Caco-2 (cell line): Measurements from ENCODE around the gene SPECC1L. TPM values are rescaled to one million over a fixed set of nuclear protein-coding genes. Genes with fewer than 3 reads are reported as not detected.
"Not testable (repeated sequence)": the region's sequence is repeated elsewhere in the genome, so short reads cannot be mapped to it uniquely, and the experiment has no call there.

Experiments
- BruUV-seq: library from RNA; stranded (reverse); fragments of 400-500 nt; replicated peaks from 2 replicates; lab custom pipeline; 2021; lab: Mats Ljungman, UMichigan
- CTCF ChIA-PET: fragments of 300-600 bp; sonication (Branson Sonifier 250); formaldehyde crosslinking; loops from one replicate; lab custom pipeline; 2022; ENCODE audit warnings: antibody characterized with exemption; lab: Charles Lee
- POLR2A ChIA-PET: fragments of 300-600 bp; sonication (Branson Sonifier 250); formaldehyde crosslinking; loops from one replicate; lab custom pipeline; 2022; ENCODE audit warnings: antibody characterized with exemption; lab: Charles Lee
- DNase-seq, 2 experiments: peaks; one replicate each; pipeline versions ENCODE4 v3.0.0 to v3.0.0-alpha.2; 2020 to 2022
- H3K27me3 ChIP-seq: replicated peaks from 2 replicates; pipeline ENCODE4 v1.6.0; 2011; ENCODE audit warnings: low read length; ENCODE audit not compliant: control insufficient read depth, insufficient read depth
- H3K36me3 ChIP-seq: 2 replicates; pipeline ENCODE4 v1.5.1; 2011; ENCODE audit warnings: low read length; ENCODE audit not compliant: control insufficient read depth, insufficient read depth
- H3K4me1 ChIP-seq: fragments of 250-450 bp; sonication (Bioruptor Pico); 2 replicates; pipeline ENCODE4 v1.5.1; 2020; ENCODE audit warnings: mild to moderate bottlenecking
- H3K4me3 ChIP-seq: 2 replicates; pipeline ENCODE4 v1.5.1; 2011; ENCODE audit warnings: low read depth, mild to moderate bottlenecking, control low read depth, low read length
- H3K9me3 ChIP-seq: fragments of 250-450 bp; sonication (Bioruptor Pico); 2 replicates; pipeline ENCODE4 v1.5.1; 2020; ENCODE audit warnings: mild to moderate bottlenecking, moderate library complexity
- H3K27ac Mint-ChIP-seq: one replicate; pipeline ENCODE4 v1.8.0; 2022; ENCODE audit warnings: mixed read lengths; ENCODE audit not compliant: unreplicated experiment
- H3K27me3 Mint-ChIP-seq: one replicate; pipeline ENCODE4 v1.8.0; 2022; ENCODE audit warnings: mixed read lengths; ENCODE audit not compliant: insufficient read depth, unreplicated experiment
- H3K36me3 Mint-ChIP-seq: one replicate; pipeline ENCODE4 v1.8.0; 2022; ENCODE audit warnings: mild to moderate bottlenecking, mixed read lengths; ENCODE audit not compliant: insufficient read depth, unreplicated experiment
- H3K4me1 Mint-ChIP-seq: one replicate; pipeline ENCODE4 v1.8.0; 2022; ENCODE audit warnings: low read depth, mixed read lengths; ENCODE audit not compliant: unreplicated experiment
- H3K4me3 Mint-ChIP-seq: one replicate; pipeline ENCODE4 v1.8.0; 2022; ENCODE audit warnings: mild to moderate bottlenecking, moderate library complexity, mixed read lengths; ENCODE audit not compliant: unreplicated experiment
- H3K9me3 Mint-ChIP-seq: one replicate; pipeline ENCODE4 v1.8.0; 2022; ENCODE audit warnings: mixed read lengths; ENCODE audit not compliant: unreplicated experiment
- CTCF ChIP-seq, 2 experiments: fragments of 200-600 bp in 1 of 2; IDR thresholded peaks; 1 replicate in 1 of 2; 2 replicates in 1 of 2; pipeline versions ENCODE4 v1.5.1 to v1.8.0; 2011 to 2022; ENCODE audit warnings: antibody characterized with exemption in 1 of 2, control low read depth in 1 of 2, inconsistent platforms in 1 of 2, low read depth in 1 of 2, low read length in 1 of 2, mild to moderate bottlenecking in 1 of 2, moderate library complexity in 1 of 2; ENCODE audit not compliant: insufficient read depth in 1 of 2, severe bottlenecking in 1 of 2, unreplicated experiment in 1 of 2
- intact Hi-C: fragments of 100-400 bp; cut with micrococcal nuclease; formaldehyde crosslinking; loops from one replicate; pipeline ENCODE4 v1.10.0; 2022; ENCODE audit not compliant: unreplicated experiment
- total RNA-seq: library from RNA; stranded (reverse); gene quantifications from 2 replicates; pipeline ENCODE4 v1.2.3, GENCODE V29; 2022

The SPECC1L gene
- total RNA-seq, 1 experiment from 2014 or later = 72.8 TPM

GRCh38 chr22:24244144-24244787, 26.4 kb upstream of the SPECC1L start:
- Mint-ChIP-seq H3K27me3 (no peaks in the 10 kb centered on the region), H3K4me3 (no peak overlapping the region), H3K36me3 (peaks cover 4% of the 10 kb centered on the region), H3K4me1 (peaks cover 13% of the 10 kb centered on the region), H3K27ac (no peak overlapping the region), H3K9me3 (no peaks in the 10 kb centered on the region)
- no TSS peak for BruUV-seq
- ChIA-PET POLR2A (no interaction called here), CTCF (no interaction called here)
- no peak for TF ChIP-seq CTCF (IDR thresholded peaks at IDR 0.05; ENCODE audit: insufficient read depth in 1 of 2, low read depth in 1 of 2, low read length in 1 of 2, severe bottlenecking in 1 of 2, unreplicated experiment in 1 of 2)
- Histone ChIP-seq H3K4me1 (0 out of 2 replicates have a peak, but pooled peaks cover 3% of the 10 kb centered on the region), H3K36me3 (no peaks in the 10 kb centered on the region), H3K9me3 (no peaks in the 10 kb centered on the region), H3K4me3 (no peak overlapping the region), H3K27me3 (no peaks in the 10 kb centered on the region)
- no peak for DNase-seq
- intact Hi-C loops = loop anchor here (5.0 kb wide), 1 partner anchor 37 kb away; no protein-coding TSS in a partner anchor

- H3K4me3 ChIP-seq, H3K4me1 ChIP-seq, CTCF ChIA-PET, H3K27ac Mint-ChIP-seq, POLR2A ChIA-PET, BruUV-seq, H3K4me3 Mint-ChIP-seq, H3K36me3 ChIP-seq, H3K9me3 ChIP-seq, H3K27me3 ChIP-seq, H3K9me3 Mint-ChIP-seq, H3K36me3 Mint-ChIP-seq, H3K27me3 Mint-ChIP-seq, intact Hi-C loops: not testable (repeated sequence)
- H3K4me1 Mint-ChIP-seq = peaks cover 13% of the 10 kb centered on the region
- peak in 1 of 2 experiments; percentile 22 for DNase-seq
Observed at GRCh38 chr22:24245030-24245431, 25.6 kb upstream of the SPECC1L start, which contains the start of gene GGT5. Gene GGT5, minus strand, starts transcription at chr22:24245082. Its CDS starts 357 bp downstream, at chr22:24244725.

GRCh38 chr22:24245584-24246561, 24.8 kb upstream of the SPECC1L start:
- POLR2A ChIA-PET = interaction anchor here (0.6 kb wide), 1 partner anchor 31 kb away, joined by 6 read pairs; no protein-coding TSS in a partner anchor
- H3K9me3 ChIP-seq, H3K4me3 ChIP-seq, H3K27me3 ChIP-seq, H3K27me3 Mint-ChIP-seq, H3K4me1 ChIP-seq, H3K36me3 Mint-ChIP-seq, intact Hi-C loops, CTCF ChIA-PET, H3K36me3 ChIP-seq, H3K27ac Mint-ChIP-seq, H3K4me3 Mint-ChIP-seq, H3K9me3 Mint-ChIP-seq, BruUV-seq: not testable (repeated sequence)
- peaks cover 13% of the 10 kb centered on the region for H3K4me1 Mint-ChIP-seq
- peak in 1 of 2 experiments; percentile 52 for DNase-seq
